ENCODE measurements around the gene AMOTL2. TPM values are rescaled to one million over a fixed set of nuclear protein-coding genes. Genes with fewer than 3 reads are reported as not detected.

The AMOTL2 gene
- total RNA-seq, 1 donor from 2014 or later, result 79.2 TPM

DNA sequence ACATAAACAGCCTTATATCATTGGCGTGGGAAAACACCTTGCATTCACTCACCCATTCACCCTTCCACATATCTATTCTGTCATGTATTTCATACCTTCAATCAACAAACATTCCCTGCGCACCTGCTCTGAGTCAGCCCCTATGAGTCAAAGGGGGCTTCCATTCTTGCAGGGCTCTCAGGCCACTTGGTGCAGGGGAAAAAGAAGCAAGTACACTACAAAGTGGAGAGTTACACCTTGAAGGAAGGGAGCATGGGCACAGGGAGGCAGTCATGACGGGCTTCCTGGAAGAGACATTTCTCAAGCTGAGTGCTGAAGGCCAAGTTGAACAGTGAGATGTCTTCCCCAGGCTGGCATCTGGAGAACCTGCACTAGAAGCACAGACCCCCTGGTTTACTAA, 4.6 kb upstream of the AMOTL2 start:
- Mint-ChIP-seq H3K9me3 (no peaks in the 10 kb centered on the region), H3K4me1 (ENCODE audit: unreplicated experiment) (peaks cover 31% of the 10 kb centered on the region), H3K27ac (no peak overlapping the region), H3K36me3 (no peaks in the 10 kb centered on the region), H3K27me3 (no peaks in the 10 kb centered on the region), H3K4me3 (no peak overlapping the region)
- TF ChIP-seq, protein P1, sequence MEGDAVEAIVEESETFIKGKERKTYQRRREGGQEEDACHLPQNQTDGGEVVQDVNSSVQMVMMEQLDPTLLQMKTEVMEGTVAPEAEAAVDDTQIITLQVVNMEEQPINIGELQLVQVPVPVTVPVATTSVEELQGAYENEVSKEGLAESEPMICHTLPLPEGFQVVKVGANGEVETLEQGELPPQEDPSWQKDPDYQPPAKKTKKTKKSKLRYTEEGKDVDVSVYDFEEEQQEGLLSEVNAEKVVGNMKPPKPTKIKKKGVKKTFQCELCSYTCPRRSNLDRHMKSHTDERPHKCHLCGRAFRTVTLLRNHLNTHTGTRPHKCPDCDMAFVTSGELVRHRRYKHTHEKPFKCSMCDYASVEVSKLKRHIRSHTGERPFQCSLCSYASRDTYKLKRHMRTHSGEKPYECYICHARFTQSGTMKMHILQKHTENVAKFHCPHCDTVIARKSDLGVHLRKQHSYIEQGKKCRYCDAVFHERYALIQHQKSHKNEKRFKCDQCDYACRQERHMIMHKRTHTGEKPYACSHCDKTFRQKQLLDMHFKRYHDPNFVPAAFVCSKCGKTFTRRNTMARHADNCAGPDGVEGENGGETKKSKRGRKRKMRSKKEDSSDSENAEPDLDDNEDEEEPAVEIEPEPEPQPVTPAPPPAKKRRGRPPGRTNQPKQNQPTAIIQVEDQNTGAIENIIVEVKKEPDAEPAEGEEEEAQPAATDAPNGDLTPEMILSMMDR (conservative IDR thresholded peaks at IDR 0.05), result no peak
- no peak for DNase-seq (ENCODE audit: extremely low spot score, unreplicated experiment)

DNA sequence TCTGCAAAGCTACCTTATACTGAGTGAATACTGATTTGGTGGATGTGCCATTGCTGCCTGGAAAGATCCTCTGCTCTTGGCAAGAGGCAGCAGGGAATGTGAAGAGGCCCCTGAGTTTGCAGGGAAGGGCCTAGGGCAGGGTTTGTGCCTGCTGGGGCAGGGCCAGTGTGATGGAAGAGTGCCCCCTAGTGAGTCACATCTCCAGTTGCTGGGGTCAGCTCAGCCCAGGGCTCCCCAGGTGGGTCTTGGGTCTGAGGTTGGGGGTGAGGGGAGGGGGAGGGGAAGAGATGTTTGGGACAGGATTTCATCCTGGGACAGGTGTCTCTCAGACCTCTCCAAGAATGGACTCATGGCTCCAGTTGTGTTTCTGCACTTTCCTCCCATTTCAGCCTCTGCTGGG, 4.1 kb upstream of the AMOTL2 start:
- H3K9me3 Mint-ChIP-seq, result no peaks in the 10 kb centered on the region
- TF ChIP-seq, protein P1 (conservative IDR thresholded peaks at IDR 0.05), result peak; percentile 62
- no peaks in the 10 kb centered on the region for H3K27me3 Mint-ChIP-seq
- no peak overlapping the region for H3K4me3 Mint-ChIP-seq
- no peaks in the 10 kb centered on the region for H3K36me3 Mint-ChIP-seq
- DNase-seq (ENCODE audit: extremely low spot score, unreplicated experiment), result no peak
- H3K27ac Mint-ChIP-seq, result no peak overlapping the region
- H3K4me1 Mint-ChIP-seq (ENCODE audit: unreplicated experiment), result peaks cover 31% of the 10 kb centered on the region

DNA sequence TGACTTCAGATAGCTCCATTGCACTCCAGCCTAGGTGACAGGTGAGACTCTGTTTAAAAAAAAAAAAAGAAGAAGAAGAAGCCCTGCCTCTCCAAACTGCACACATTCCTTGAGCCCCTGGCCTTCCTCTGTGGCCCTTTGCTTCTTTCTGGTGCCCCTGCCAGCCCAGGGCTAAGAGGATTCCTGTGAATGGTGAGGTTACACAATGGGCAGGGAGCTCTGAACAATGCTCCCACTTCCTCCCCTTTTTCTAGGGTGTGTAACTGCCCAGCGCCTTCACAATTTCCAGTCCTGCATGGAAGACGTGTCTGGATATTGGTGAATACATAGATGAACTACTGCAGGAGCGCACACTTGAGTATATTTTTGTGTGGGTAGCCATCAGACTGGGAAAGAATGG, 3.6 kb upstream of the AMOTL2 start:
- Mint-ChIP-seq H3K4me3 (no peak overlapping the region), H3K36me3 (no peaks in the 10 kb centered on the region), H3K27me3 (no peaks in the 10 kb centered on the region), H3K4me1 (ENCODE audit: unreplicated experiment) (peaks cover 31% of the 10 kb centered on the region), H3K27ac (no peak overlapping the region), H3K9me3 (no peaks in the 10 kb centered on the region)
- no peak for DNase-seq (ENCODE audit: extremely low spot score, unreplicated experiment)
- TF ChIP-seq, protein P1 (conservative IDR thresholded peaks at IDR 0.05), result no peak

DNA sequence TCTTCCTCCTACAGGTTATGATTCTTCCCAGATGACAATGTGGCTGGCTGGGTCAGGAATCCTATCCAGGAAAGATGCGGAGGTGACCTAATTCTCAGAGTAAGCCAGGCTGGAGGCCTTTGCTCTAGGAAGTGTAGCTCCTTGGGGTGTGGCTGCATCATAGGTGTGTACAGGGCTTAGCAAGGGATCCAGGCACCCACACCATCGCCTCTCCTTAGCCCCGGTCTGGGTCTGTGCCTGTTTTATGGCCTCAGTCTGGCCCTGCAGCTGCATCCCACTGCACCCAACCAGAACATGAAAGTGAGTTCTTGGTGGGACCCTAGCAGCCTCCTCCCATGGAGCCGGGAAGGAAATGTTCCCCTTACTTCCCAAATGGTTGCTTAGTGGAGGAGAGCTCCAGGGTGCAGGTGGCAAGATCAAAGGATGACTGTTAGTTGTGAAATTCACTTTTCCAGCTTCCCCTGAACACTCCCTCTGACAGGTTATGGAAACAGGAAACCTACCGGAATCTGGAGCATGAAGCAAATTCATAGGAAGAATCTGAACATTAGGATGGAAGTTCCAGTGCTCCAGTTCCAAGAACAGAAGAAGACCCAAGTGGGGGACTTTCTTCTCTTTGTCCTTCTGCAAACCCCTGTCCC, 2.7 kb upstream of the AMOTL2 start:
- no peak overlapping the region for H3K27ac Mint-ChIP-seq
- peaks cover 28% of the 10 kb centered on the region for H3K4me1 Mint-ChIP-seq (ENCODE audit: unreplicated experiment)
- no peaks in the 10 kb centered on the region for H3K36me3 Mint-ChIP-seq
- no peaks in the 10 kb centered on the region for H3K27me3 Mint-ChIP-seq
- no peak for DNase-seq (ENCODE audit: extremely low spot score, unreplicated experiment)
- H3K9me3 Mint-ChIP-seq, result no peaks in the 10 kb centered on the region
- TF ChIP-seq, protein P1 (conservative IDR thresholded peaks at IDR 0.05), result no peak
- peak overlapping the region; percentile 66 for H3K4me3 Mint-ChIP-seq

DNA sequence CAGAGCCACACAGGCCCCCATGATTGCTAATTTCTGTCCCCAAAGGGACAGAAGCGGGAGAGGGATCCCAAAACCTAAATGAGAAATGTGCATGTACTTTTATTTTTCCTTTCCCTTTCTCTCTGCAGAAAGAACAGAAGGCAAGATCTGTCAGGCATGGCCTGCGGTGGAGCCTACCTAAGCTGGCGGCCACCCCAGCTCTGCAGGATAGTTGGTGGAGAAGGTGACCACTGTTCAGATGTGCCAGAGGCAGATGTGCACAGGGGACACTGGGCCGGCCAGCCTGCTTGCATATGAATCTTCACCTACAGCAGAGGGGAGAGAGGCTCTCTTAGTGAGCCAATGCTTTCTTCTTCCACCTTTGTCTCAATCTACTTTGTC, 2.1 kb upstream of the AMOTL2 start:
- Mint-ChIP-seq H3K27ac (peak overlapping the region; percentile 96), H3K36me3 (peaks cover 3% of the 10 kb centered on the region), H3K4me1 (ENCODE audit: unreplicated experiment) (peaks cover 28% of the 10 kb centered on the region), H3K27me3 (no peaks in the 10 kb centered on the region), H3K9me3 (no peaks in the 10 kb centered on the region), H3K4me3 (peak overlapping the region; percentile 96)
- DNase-seq (ENCODE audit: extremely low spot score, unreplicated experiment), result no peak
- TF ChIP-seq, protein P1 (conservative IDR thresholded peaks at IDR 0.05), result no peak

All from type B pancreatic cell (in vitro differentiated cells).